GM19328 (cell line): ENCODE results near the gene ACSF2.
"Not testable (repeated sequence)": the region's sequence is repeated elsewhere in the genome, so short reads cannot be mapped to it uniquely, and the experiment has no call there.

Experiments
- ATAC-seq: cut with Tn5 transposase; IDR thresholded peaks from one replicate; pipeline ENCODE4 v1.9.1; 2021; ENCODE audit warnings: mild to moderate bottlenecking, moderate library complexity; ENCODE audit not compliant: unreplicated experiment

Gene ACSF2

DNA sequence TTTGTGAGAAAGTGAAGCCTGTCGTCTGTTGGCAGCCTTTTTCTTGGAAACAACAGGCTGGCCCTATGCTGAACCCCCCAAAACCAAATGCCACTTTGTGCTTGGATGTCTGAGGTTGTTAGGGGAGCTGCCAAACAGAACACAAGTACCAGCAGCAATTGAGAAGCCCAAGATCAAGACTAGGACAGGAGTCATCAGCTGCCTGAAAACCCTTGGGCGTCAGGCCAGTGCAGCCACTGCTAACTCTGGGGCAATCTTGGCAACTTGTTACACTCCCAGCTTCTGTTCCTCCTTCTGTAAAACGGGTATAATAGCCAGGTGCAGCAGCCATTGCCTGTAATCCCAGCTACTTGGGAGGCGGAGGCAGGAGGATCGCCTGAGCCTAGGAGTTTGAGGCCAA lies 19.4 kb upstream of the ACSF2 start:
- ATAC-seq = no peak

- ATAC-seq = no peak
Observed at GRCh38 chr17:50407921-50408320, 18.1 kb upstream of the ACSF2 start.

GRCh38 chr17:50412188-50412732 lies 13.8 kb upstream of the ACSF2 start:
- ATAC-seq = no peak

GRCh38 chr17:50414808-50415207 lies 11.2 kb upstream of the ACSF2 start:
- ATAC-seq = no peak

DNA sequence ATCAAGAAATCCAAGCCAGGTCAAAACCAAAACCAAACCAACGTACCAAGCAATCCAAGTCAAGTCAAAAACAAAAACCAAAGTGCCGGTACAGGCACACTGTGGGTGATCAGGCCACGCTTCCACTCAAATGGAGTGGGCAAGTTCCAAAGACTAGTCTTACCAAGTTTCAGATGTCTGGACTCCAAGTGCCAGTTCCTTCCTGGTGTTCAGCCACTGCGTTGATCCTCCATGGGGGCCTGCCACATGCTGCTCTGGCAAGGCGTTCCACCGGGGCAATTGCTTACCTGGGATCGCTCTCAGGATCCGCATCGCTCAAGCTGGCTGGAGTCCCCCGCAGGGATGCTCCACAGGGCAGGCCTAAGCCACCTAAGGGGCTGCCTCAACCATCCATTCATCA lies 6.4 kb upstream of the ACSF2 start:
- ATAC-seq = not testable (repeated sequence)

DNA sequence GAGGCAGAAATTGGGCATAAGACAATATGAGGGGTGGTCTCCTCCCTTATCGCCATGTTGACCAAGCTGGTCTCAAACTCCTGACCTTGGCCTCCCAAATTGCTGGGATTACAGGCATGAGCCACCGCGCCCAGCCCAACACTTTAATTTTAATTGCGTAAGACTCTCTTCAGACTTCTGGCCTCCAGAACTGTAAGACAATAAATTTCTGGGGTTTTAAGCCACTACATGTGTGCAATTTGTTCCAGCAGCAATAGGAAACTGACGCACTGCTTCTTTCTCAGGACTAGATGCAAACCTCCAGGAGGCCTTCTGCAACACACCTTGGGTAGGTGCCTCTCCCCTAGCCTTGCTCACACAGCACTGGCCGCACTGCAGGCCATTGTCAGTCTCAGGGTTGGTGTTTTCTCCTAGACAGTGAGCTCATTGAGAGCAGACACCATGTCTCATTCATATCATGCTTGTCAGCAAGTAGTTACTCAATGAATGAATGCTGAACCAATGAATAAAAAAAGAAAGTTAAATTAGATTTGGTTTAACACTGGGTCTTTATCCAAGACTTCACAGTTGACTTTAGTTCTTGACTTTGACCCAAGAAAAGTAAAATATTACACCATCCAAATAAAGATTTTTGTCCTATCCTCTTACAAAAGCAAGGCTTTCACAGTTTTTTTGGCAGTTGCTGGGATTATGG lies 5.5 kb upstream of the ACSF2 start:
- no peak for ATAC-seq

DNA sequence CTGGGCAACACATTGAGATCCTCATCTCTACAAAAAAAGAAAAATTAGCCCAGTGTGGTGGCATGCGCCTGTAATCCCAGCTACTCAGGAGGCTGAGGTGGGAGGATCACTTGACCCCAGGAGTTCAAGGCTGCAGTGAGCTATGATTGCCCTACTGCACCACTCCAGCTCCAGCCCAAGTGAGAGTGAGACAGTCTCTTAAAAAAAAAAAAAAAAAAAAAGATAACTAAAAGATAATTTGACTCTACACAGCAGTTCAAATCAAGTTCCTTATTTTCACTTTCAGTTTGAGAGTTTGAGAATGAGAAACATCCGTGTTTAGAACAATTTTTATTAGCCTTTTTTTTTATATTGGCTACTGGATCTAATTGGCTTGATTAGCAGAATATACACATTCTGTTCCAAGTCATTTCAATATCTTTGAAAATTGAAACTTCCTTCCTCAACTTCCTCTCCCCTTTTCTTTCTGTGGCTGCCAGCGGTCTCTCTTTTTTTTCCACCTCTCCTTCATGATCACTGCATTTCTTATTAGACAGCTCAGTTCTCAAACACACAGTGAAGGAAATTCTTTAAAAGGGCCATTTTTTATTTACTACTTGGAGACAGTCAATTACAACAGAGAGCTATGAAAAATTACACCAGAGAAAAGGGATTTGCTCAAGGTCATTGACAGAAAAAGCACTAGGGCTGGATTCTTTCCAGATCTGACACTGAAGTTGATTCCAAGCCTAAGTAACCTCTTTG lies 4.5 kb upstream of the ACSF2 start:
- no peak for ATAC-seq

- no peak for ATAC-seq
Observed at GRCh38 chr17:50422738-50423137, 3.3 kb upstream of the ACSF2 start.

DNA sequence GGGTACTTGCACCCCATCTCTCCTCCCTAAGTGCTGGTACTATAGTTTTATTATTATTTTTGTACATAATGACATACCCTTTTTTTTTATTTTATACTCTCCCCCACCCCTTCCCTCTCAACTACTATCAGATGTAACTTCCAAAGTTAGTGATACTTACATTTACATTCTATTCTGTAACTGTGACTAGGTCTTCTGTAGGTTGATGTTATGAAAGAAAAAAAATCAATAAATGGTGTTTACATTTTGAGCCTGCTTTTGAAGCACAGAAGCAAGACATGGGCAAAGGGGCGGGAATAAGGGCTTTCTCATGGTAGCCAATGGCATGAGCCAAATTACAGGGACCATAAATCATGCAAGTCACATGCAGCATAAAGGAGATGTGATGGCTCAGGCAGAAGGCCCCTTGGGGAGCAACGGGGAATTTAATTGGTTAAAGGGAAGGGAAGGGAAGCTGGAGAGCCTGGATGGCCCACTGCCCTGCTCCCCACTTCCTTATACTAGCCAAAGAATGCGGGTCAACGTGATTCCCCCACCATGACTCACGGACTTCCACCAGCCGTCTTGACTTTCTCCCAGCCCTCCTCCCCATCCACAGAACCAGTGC lies 2.4 kb upstream of the ACSF2 start:
- no peak for ATAC-seq

DNA sequence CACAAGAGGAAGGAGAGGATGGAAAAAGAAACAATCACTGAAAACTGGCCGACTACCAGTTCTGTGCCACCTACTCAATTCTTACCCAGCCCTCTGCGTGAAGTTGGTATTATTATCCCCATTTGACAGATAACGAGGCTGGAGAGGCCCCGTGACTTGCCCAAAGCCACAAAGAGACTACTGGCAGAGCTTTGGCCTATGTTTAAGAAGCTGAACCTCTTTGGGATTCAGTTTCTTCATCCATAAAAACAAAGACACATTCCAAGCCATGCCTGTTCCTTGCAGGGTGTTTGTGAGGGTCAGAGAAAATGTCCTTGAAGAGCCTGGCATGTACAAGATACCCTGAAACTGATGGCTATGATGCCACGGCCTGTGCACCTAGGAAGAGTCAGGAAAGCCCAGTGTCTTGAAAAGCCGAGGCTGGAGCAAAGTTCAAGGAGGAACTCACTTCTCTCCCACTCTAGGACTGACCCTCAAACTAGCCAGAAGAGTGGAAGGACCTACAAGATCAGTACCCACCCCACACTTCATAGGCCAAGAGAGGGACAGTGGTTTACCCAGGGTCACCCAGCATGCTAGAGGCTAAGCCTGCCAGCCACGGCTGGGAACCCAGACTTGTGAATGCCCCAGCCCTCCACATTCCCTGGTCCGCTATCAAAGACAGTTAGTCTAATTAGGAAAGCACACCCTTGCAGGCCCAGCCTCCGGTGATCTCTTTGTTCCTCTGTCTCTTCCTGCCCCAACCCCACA lies 1.6 kb upstream of the ACSF2 start:
- ATAC-seq = no peak

DNA sequence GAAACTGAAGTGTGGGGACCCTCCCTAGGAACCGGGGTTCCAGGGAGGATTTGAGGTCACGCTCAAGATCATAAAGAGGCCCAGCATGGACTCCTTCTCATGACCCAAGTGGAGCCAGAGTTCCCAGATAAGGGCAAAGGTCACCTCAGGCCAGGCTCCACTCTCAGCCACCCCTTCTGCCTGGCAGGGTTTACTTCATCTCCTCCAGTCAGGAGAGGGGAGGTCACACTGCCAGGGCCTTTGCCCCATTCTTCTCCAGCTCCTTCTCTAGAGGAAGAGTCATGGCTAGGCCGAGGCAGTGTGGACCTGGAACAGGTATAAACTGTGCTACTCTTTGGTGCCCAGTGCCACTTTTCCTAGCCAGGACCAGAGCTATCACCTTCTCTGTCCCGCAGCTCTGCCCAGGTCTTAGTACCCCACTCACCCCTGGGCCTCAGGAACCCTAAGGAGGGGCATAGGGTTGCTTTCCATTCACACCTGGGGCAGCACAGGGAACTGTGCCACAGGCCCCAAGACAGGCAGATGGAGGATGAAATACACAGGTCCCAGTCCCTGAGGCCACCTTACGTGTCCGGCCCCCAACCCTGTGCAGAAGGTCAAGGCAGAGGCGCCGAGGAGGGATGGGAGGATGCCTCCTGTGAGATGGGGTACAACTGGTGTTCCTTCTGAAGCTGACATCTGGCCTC lies 879 bp upstream of the ACSF2 start:
- ATAC-seq = peak; percentile 3

- ATAC-seq = no peak
Observed at GRCh38 chr17:50426472-50426782, 409 bp downstream of the ACSF2 start.

GRCh38 chr17:50426814-50427787 lies 1.1 kb downstream of the ACSF2 start:
- ATAC-seq = no peak

- not testable (repeated sequence) for ATAC-seq
Observed at GRCh38 chr17:50428126-50428525, 2.1 kb downstream of the ACSF2 start.

GRCh38 chr17:50428831-50429424 lies 2.9 kb downstream of the ACSF2 start:
- ATAC-seq = no peak

DNA sequence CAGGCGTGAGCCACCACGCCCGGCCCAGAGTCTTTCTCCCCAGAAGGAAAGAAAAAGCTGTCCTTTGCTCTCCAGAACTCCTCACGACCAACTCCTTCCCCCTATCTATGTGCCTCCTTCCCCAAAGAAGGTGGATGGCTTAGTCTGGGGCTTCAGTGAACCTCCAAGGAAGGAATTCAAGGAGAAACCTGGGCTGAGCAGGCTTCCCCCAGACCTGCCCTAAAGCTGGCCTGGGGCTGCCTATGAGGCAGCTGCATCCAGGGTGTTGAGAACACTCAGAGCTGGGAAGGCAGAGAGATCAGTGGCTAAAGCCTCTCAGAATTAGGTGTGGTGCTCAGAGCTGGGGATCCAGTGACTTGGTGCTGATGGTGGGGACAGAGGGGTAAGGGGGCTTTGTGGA lies 3.8 kb downstream of the ACSF2 start:
- no peak for ATAC-seq

GRCh38 chr17:50430821-50431618 lies 5.0 kb downstream of the ACSF2 start:
- no peak for ATAC-seq

DNA sequence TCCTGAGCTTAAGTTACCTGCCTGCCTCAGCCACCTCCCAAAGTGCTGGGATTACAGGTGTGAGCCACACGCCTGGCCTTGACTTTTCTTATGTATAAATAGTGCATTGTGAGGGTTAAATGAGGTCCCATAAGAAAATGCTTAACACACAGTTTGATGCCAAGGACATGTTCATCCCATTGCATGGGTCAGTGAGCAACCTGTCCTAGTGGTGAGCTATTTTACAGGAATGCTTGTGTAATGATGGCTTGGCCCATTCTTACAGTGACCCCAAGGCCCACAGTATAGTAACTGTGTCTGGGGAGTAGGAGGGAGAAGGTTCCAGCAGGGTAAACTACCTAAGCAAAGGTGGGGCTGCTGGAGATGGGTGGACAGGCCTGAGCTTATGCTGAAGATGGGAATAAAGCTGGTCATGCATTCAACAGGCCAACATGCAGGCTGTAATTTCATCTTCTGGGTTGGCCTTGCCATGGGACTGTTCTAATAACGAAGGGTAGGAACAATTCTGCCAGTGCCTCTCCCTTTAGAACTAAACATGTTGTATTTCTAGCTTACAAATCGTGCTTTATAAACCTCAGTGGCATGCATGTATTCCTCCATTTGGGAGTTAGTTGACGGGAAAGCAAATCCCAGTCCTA lies 6.2 kb downstream of the ACSF2 start:
- ATAC-seq = no peak
